ENCODE results near the gene CALN1.
A peak's percentile ranks its signal among the peaks of the same experiment; 100 is the strongest.
"Not testable (repeated sequence)": the region's sequence is repeated elsewhere in the genome, so short reads cannot be mapped to it uniquely, and the experiment has no call there.

CALN1 gene

GRCh38 chr7:72408966-72409637, 3.0 kb downstream of the CALN1 start:
- no peak for DNase-seq

GRCh38 chr7:72406820-72407403, 5.2 kb downstream of the CALN1 start:
- DNase-seq = no peak

GRCh38 chr7:72405871-72406270, 6.3 kb downstream of the CALN1 start:
- DNase-seq = no peak

- DNase-seq = no peak
These were observed 6.7 kb downstream of the CALN1 start for GRCh38 chr7:72405418-72405817.

- no peak for DNase-seq
These were observed 7.4 kb downstream of the CALN1 start for GRCh38 chr7:72404743-72405142.

- DNase-seq = no peak
These were observed 8.6 kb downstream of the CALN1 start for GRCh38 chr7:72403458-72404076.

- no peak for DNase-seq
These were observed 18.1 kb downstream of the CALN1 start for GRCh38 chr7:72394016-72394415.

GRCh38 chr7:72391821-72392377, 20.2 kb downstream of the CALN1 start:
- DNase-seq = peak; percentile 7

- no peak for DNase-seq
These were observed 26.0 kb downstream of the CALN1 start for GRCh38 chr7:72386118-72386517.

GRCh38 chr7:72362246-72362645, 49.9 kb downstream of the CALN1 start:
- DNase-seq = no peak

- no peak for DNase-seq
These were observed 66.9 kb downstream of the CALN1 start for GRCh38 chr7:72345208-72345727.

GRCh38 chr7:72343991-72344390, 68.1 kb downstream of the CALN1 start:
- DNase-seq = no peak

GRCh38 chr7:72343354-72343753, 68.8 kb downstream of the CALN1 start:
- DNase-seq = not testable (repeated sequence)

GRCh38 chr7:72337390-72338167, 74.6 kb downstream of the CALN1 start:
- no peak for DNase-seq

GRCh38 chr7:72336632-72337389, 75.3 kb downstream of the CALN1 start:
- no peak for DNase-seq

GRCh38 chr7:72336382-72336631, 75.8 kb downstream of the CALN1 start:
- DNase-seq = no peak

- no peak for DNase-seq
These were observed 76.4 kb downstream of the CALN1 start for GRCh38 chr7:72335561-72336381.

GRCh38 chr7:72334698-72335097, 77.4 kb downstream of the CALN1 start:
- DNase-seq = no peak

GRCh38 chr7:72334066-72334465, 78.1 kb downstream of the CALN1 start:
- DNase-seq = no peak

GRCh38 chr7:72326811-72327210, 85.3 kb downstream of the CALN1 start:
- no peak for DNase-seq

- DNase-seq = no peak
These were observed 85.8 kb downstream of the CALN1 start for GRCh38 chr7:72326365-72326764.

- DNase-seq = no peak
These were observed 86.6 kb downstream of the CALN1 start for GRCh38 chr7:72325561-72325960.

Data from NCI-H524 treated with DMSO at 0.1 percent for 48 hours (cell line).